Transverse colon (tissue), 4 donors: ENCODE measurements around the gene TMEM52B.

Experiments used
- CTCF ChIP-seq, 5 experiments: fragments of 200-600 bp in 3 of 5; fragments of 450-650 bp in 2 of 5; sonication (generic) in 3 of 5; IDR thresholded peaks; 1 replicate in 2 of 5; 2 replicates in 3 of 5; pipeline ENCODE4 v1.5.1; 2016 to 2017; ENCODE audit warnings: antibody characterized with exemption in 5 of 5, inconsistent platforms in 3 of 5, mild to moderate bottlenecking in 2 of 5, moderate library complexity in 1 of 5
- EP300 ChIP-seq: sonication (generic); formaldehyde crosslinking; IDR thresholded peaks from one replicate; pipeline ENCODE4 v1.6.1; 2017; ENCODE audit warnings: antibody characterized with exemption, low read depth
- POLR2AphosphoS5 ChIP-seq, 3 donors: sonication (generic); formaldehyde crosslinking; IDR thresholded peaks; one replicate each; pipeline ENCODE4 v1.6.1; 2016; ENCODE audit warnings: antibody characterized with exemption in 3 of 3

GRCh38 chr12:10132850-10133370, 45.9 kb upstream of the TMEM52B start:
- TF ChIP-seq CTCF (IDR thresholded peaks at IDR 0.05) = no peak
- no peak for TF ChIP-seq EP300
- no peak for TF ChIP-seq POLR2AphosphoS5 (IDR thresholded peaks at IDR 0.05)
